ENCODE measurements around the gene GRIN3A.

- TF ChIP-seq CTCF (IDR thresholded peaks at IDR 0.05; ENCODE audit: low read length) (no peak), EZH2 (IDR thresholded peaks at IDR 0.05; ENCODE audit: borderline replicate concordance, low read length) (no peak)
Observed at GRCh38 chr9:101618698-101619097, 119.7 kb downstream of the GRIN3A start.
